ENCODE results near the gene PEA15. TPM values are rescaled to one million over a fixed set of nuclear protein-coding genes. Genes with fewer than 3 reads are reported as not detected.

PEA15 gene
- total RNA-seq, 1 experiment from 2014 or later: 56.3 TPM

DNA sequence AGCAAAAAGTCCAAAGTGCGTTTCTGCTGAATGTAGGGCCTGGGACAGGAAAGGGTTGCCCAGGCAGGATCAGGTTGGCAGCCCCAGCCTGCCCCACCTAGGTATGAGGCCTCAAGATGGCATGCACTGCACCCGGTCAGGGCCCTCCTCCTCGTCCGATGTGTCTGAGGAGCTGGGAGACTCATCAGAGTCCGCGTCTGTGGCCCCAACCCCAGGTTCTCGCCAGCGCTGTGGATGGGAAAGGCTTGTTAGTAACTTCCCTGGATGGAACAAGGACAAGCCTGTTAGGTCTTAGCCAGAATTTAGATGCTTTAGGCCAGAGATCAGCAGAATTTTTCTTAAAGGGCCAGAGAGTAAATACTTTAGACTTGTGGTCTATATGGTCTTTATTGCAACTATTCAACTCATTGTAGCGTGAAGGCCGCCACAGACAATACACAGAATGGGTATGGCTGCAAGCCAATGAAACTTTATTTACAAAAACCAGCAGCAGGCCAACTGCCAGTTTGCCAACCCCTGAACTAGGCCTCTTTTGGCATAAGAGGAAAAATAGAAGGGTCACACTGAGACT lies 12.4 kb downstream of the PEA15 start (continued):
- TF ChIP-seq, protein P1, sequence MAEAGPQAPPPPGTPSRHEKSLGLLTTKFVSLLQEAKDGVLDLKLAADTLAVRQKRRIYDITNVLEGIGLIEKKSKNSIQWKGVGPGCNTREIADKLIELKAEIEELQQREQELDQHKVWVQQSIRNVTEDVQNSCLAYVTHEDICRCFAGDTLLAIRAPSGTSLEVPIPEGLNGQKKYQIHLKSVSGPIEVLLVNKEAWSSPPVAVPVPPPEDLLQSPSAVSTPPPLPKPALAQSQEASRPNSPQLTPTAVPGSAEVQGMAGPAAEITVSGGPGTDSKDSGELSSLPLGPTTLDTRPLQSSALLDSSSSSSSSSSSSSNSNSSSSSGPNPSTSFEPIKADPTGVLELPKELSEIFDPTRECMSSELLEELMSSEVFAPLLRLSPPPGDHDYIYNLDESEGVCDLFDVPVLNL (CRISPR knock-in tag; IDR thresholded peaks at IDR 0.05; ENCODE audit: borderline replicate concordance, low read depth): no peak
- TF ChIP-seq FOXP1 (CRISPR knock-in tag; IDR thresholded peaks at IDR 0.05; ENCODE audit: borderline replicate concordance): no peak
- TF ChIP-seq, protein P2, sequence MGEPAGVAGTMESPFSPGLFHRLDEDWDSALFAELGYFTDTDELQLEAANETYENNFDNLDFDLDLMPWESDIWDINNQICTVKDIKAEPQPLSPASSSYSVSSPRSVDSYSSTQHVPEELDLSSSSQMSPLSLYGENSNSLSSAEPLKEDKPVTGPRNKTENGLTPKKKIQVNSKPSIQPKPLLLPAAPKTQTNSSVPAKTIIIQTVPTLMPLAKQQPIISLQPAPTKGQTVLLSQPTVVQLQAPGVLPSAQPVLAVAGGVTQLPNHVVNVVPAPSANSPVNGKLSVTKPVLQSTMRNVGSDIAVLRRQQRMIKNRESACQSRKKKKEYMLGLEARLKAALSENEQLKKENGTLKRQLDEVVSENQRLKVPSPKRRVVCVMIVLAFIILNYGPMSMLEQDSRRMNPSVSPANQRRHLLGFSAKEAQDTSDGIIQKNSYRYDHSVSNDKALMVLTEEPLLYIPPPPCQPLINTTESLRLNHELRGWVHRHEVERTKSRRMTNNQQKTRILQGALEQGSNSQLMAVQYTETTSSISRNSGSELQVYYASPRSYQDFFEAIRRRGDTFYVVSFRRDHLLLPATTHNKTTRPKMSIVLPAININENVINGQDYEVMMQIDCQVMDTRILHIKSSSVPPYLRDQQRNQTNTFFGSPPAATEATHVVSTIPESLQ (CRISPR knock-in tag; IDR thresholded peaks at IDR 0.05): no peak
- no peak for TF ChIP-seq SP1 (CRISPR knock-in tag; conservative IDR thresholded peaks at IDR 0.05)
- TF ChIP-seq SMAD4 (CRISPR knock-in tag; IDR thresholded peaks at IDR 0.05): no peak
- TF ChIP-seq, protein P3, sequence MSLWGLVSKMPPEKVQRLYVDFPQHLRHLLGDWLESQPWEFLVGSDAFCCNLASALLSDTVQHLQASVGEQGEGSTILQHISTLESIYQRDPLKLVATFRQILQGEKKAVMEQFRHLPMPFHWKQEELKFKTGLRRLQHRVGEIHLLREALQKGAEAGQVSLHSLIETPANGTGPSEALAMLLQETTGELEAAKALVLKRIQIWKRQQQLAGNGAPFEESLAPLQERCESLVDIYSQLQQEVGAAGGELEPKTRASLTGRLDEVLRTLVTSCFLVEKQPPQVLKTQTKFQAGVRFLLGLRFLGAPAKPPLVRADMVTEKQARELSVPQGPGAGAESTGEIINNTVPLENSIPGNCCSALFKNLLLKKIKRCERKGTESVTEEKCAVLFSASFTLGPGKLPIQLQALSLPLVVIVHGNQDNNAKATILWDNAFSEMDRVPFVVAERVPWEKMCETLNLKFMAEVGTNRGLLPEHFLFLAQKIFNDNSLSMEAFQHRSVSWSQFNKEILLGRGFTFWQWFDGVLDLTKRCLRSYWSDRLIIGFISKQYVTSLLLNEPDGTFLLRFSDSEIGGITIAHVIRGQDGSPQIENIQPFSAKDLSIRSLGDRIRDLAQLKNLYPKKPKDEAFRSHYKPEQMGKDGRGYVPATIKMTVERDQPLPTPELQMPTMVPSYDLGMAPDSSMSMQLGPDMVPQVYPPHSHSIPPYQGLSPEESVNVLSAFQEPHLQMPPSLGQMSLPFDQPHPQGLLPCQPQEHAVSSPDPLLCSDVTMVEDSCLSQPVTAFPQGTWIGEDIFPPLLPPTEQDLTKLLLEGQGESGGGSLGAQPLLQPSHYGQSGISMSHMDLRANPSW (CRISPR knock-in tag; conservative IDR thresholded peaks at IDR 0.05; ENCODE audit: low read depth): no peak

DNA sequence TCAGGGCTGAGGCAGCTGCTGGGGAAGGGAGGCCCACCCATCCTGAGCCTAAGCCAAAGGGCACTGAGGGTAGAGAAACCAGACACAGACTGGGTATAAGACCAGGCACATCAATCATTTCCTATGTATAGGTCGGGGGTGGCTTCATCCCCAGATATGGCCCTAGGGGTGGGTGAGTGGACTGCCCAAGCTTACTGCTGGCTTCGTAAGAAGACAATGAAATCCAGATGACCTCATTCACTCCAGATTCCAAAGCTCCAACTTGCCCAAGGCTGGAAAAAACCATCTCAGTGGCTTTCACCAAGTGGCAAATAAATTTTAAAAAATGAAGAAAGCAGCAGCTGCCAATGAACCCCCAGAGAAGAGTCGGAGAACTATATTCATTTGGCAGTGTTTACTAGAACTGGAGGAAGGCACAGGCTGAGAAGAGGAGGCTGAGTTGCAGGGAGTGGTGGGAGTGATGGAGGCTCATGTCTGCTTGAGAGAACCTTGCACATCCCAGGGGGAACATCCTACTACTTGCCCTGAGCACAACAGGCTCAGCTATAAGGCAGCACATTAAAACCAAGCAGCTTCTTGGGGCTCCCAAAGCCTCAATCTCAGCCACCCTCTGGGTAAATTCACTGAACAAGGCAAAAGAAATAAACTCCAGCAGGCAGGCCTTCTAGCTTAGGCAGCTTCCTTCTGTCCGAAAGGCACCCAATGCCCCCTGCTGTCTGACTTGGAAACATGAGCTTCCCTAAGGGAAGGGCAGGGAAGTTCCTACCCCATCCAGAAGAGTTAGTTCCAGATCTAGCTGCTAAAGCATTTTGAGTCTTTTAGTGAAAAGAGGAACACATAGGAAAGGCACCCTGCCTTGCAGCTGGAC lies 14.1 kb downstream of the PEA15 start:
- CTCF ChIA-PET: interaction anchor here (0.6 to 4.6 kb wide), 47 partner anchors 9 to 173 kb away, joined by 3 to 124 read pairs (median 6); partner anchors contain the start of genes ATP1A2, CASQ1, DCAF8 and IGSF8
- peak; percentile 87 for ATAC-seq
- H3K4me3 Mint-ChIP-seq: no peak overlapping the region
- POLR2A ChIA-PET: interaction anchor here (0.7 to 1.3 kb wide), 5 partner anchors 14 to 50 kb away, joined by 3 to 8 read pairs (median 3); partner anchors contain the start of genes CASQ1 and PEA15
- peaks cover 78% of the 10 kb centered on the region for H3K36me3 Mint-ChIP-seq
- peaks cover 15% of the 10 kb centered on the region for H3K4me1 Mint-ChIP-seq
- H3K9me3 Mint-ChIP-seq: no peaks in the 10 kb centered on the region
- peak; percentile 21; the same call in 1 of the 2 replicates for TF ChIP-seq ETV6 (CRISPR knock-in tag; IDR thresholded peaks at IDR 0.05)
- TF ChIP-seq ZNF423 (CRISPR knock-in tag; IDR thresholded peaks at IDR 0.05): no peak
- H3K27ac Mint-ChIP-seq: peak overlapping the region; percentile 79
- peak; percentile 69 for DNase-seq (ENCODE audit: low spot score)
- H3K27me3 Mint-ChIP-seq (ENCODE audit: low read depth): no peaks in the 10 kb centered on the region

DNA sequence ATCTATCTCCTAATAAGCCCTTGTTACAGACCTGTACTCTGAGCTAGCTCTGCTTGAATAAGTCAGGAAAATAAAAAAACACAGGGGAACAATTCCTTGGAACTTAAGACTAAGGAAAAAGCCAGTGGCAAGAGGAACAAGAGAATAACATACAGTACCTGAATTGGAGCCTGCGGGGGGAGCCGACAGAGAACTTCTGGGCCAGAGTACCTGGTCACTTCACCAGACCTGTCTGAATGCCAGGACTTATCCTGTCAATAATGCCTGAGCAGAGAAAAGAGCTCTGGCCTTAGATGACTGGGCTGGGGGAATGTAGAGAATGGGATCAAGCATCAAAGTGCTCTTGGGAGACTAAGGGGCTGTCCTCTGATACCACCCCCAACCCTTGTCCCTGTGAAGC lies 15.1 kb downstream of the PEA15 start:
- CTCF ChIA-PET: interaction anchor here (0.6 to 4.6 kb wide), 37 partner anchors 10 to 174 kb away, joined by 3 to 124 read pairs (median 7); partner anchors contain the start of genes ATP1A2, CASQ1, DCAF8 and IGSF8
- ATAC-seq: peak; percentile 10; the same call in 1 of the 2 replicates
- DNase-seq (ENCODE audit: low spot score): no peak
- no peak for TF ChIP-seq MXD4 (CRISPR knock-in tag; IDR thresholded peaks at IDR 0.05; ENCODE audit: borderline replicate concordance)
- TF ChIP-seq PRRX2 (CRISPR knock-in tag; IDR thresholded peaks at IDR 0.05): no peak
- TF ChIP-seq, protein P4, sequence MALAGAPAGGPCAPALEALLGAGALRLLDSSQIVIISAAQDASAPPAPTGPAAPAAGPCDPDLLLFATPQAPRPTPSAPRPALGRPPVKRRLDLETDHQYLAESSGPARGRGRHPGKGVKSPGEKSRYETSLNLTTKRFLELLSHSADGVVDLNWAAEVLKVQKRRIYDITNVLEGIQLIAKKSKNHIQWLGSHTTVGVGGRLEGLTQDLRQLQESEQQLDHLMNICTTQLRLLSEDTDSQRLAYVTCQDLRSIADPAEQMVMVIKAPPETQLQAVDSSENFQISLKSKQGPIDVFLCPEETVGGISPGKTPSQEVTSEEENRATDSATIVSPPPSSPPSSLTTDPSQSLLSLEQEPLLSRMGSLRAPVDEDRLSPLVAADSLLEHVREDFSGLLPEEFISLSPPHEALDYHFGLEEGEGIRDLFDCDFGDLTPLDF (CRISPR knock-in tag; IDR thresholded peaks at IDR 0.05): no peak
- TF ChIP-seq SOX15 (CRISPR knock-in tag; IDR thresholded peaks at IDR 0.05): no peak
- TF ChIP-seq, protein P2 (CRISPR knock-in tag; IDR thresholded peaks at IDR 0.05): no peak
- Mint-ChIP-seq H3K27me3 (ENCODE audit: low read depth) (no peaks in the 10 kb centered on the region), H3K9me3 (no peaks in the 10 kb centered on the region), H3K4me3 (no peak overlapping the region), H3K4me1 (peaks cover 15% of the 10 kb centered on the region), H3K36me3 (peaks cover 73% of the 10 kb centered on the region), H3K27ac (peak overlapping the region; percentile 79)
- POLR2A ChIA-PET: interaction anchor here (0.7 to 1.3 kb wide), 2 partner anchors 15 to 27 kb away, joined by 3 read pairs; partner anchors contain the start of gene PEA15
